HG03280 (cell line): ENCODE results near the gene SIGLEC1.

Experiments used
- ATAC-seq: cut with Tn5 transposase; IDR thresholded peaks from one replicate; pipeline ENCODE4 v1.9.1; 2021; ENCODE audit warnings: mild to moderate bottlenecking, moderate library complexity; ENCODE audit not compliant: unreplicated experiment

SIGLEC1 gene

GRCh38 chr20:3744806-3745685 lies 32.6 kb upstream of the SIGLEC1 start:
- no peak for ATAC-seq

- no peak for ATAC-seq
Measured at GRCh38 chr20:3744037-3744436, 31.6 kb upstream of the SIGLEC1 start.

GRCh38 chr20:3743251-3743650 lies 30.9 kb upstream of the SIGLEC1 start:
- ATAC-seq = no peak

- ATAC-seq = no peak
Measured at GRCh38 chr20:3741836-3742458, 29.5 kb upstream of the SIGLEC1 start.

GRCh38 chr20:3740615-3741301 lies 28.4 kb upstream of the SIGLEC1 start:
- ATAC-seq = no peak

- no peak for ATAC-seq
Measured at GRCh38 chr20:3739926-3740451, 27.6 kb upstream of the SIGLEC1 start.

- ATAC-seq = no peak
Measured at GRCh38 chr20:3739054-3739925, 26.9 kb upstream of the SIGLEC1 start.

GRCh38 chr20:3738111-3739053 lies 26.0 kb upstream of the SIGLEC1 start:
- no peak for ATAC-seq

- ATAC-seq = no peak
Measured at GRCh38 chr20:3735768-3736167, 23.4 kb upstream of the SIGLEC1 start.

- no peak for ATAC-seq
Measured at GRCh38 chr20:3734111-3734843, 21.9 kb upstream of the SIGLEC1 start.

- ATAC-seq = no peak
Measured at GRCh38 chr20:3733119-3733995, 21.0 kb upstream of the SIGLEC1 start.

- ATAC-seq = no peak
Measured at GRCh38 chr20:3732327-3733118, 20.1 kb upstream of the SIGLEC1 start, which contains the start of gene HSPA12B. TSS of gene HSPA12B (plus strand) at chr20:3732685. CDS start at chr20:3738675, 5,990 bp downstream.

GRCh38 chr20:3731944-3732326 lies 19.5 kb upstream of the SIGLEC1 start:
- no peak for ATAC-seq

- ATAC-seq = no peak
Measured at GRCh38 chr20:3730803-3731672, 18.6 kb upstream of the SIGLEC1 start.

- ATAC-seq = no peak
Measured at GRCh38 chr20:3729811-3730540, 17.6 kb upstream of the SIGLEC1 start.
